ENCODE measurements around the gene GSTA1. TPM values are rescaled to one million over a fixed set of nuclear protein-coding genes. Genes with fewer than 3 reads are reported as not detected.
"Not testable (repeated sequence)": the region's sequence is repeated elsewhere in the genome, so short reads cannot be mapped to it uniquely, and the experiment has no call there.

The GSTA1 gene
- polyA plus RNA-seq, 2 donors, result 2.4 to 3.1 TPM

DNA sequence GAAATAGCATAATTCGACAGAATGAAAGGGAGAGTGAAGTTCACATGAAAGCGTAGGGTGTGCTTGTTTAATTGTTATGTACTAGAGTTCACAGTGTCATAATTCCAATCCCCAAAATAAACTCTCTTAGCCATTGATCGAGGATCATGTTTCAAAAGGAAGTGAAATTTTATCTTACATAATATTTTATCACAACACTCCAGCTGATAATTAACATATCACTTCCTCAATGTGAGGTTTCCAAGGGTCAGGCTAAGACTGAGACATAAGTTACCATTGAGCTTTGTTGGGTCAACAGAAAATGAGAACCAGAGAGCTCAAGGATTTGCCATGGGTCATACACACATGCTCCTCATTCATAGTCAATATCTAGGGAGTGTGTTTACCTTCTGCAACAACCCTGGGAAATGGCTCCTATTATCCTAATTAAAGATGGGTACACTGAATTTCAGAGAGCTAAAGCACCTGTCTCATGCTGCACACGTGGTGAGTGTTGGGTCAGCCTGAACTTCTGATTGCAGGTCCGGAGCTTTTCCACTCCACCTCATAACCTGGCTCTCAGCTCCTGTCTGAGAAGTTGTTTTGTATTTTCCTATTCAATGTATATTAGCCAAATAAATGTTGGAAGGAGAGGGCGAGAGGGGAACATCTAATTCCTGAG is 43.4 kb downstream of the GSTA1 start:
- Histone ChIP-seq H3K36me3 (ENCODE audit: control insufficient read depth in 2 of 2, insufficient read depth in 2 of 2, low read length in 1 of 2) (no peaks in the 10 kb centered on the region), H3K9me3 (ENCODE audit: control insufficient read depth in 2 of 2, insufficient read depth in 1 of 2, low read depth in 1 of 2, low read length in 1 of 2) (no peaks in the 10 kb centered on the region), H3K4me3 (ENCODE audit: low read depth in 1 of 2, low read length in 2 of 2) (no peak overlapping the region), H3K4me1 (ENCODE audit: control insufficient read depth in 2 of 2, insufficient read depth in 2 of 2, low read length in 1 of 2) (no peaks in the 10 kb centered on the region), H3K27me3 (ENCODE audit: control insufficient read depth in 1 of 2, insufficient read depth in 2 of 2, low read length in 2 of 2) (no peaks in the 10 kb centered on the region), H3K27ac (ENCODE audit: low read depth in 2 of 2, low read length in 1 of 2) (no peak overlapping the region)
- WGBS, 2 donors, result 62 to 71% methylated on average over 6 of the region's 6 CpGs

DNA sequence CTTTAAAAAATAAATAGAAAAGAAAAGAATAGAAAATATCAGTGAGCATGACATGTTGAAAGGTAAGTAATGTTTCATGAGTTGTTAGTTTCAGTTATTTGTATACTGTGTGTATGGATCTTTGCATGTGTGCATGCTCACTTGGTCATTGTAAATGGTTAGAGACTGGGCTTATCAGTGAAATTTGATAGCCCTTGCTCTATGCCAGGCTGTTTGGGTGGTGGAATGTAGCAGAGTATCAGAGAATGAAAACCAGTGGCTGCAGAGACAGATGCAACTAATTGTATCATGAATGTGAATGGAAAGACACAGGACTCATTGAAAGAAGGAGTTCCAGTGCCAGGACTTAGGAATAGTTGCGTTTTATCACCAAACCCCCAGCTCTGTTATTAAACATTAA is 44.5 kb downstream of the GSTA1 start:
- no peak overlapping the region for H3K27ac ChIP-seq (ENCODE audit: low read depth in 2 of 2, low read length in 1 of 2)
- no peak overlapping the region for H3K4me3 ChIP-seq (ENCODE audit: low read depth in 1 of 2, low read length in 2 of 2)
- H3K9me3 ChIP-seq (ENCODE audit: control insufficient read depth in 2 of 2, insufficient read depth in 1 of 2, low read depth in 1 of 2, low read length in 1 of 2), result no peaks in the 10 kb centered on the region
- WGBS, 2 donors, result 79 to 93% methylated on average over 1 of the region's 1 CpG
- H3K36me3 ChIP-seq (ENCODE audit: control insufficient read depth in 2 of 2, insufficient read depth in 2 of 2, low read length in 1 of 2), result no peaks in the 10 kb centered on the region
- no peaks in the 10 kb centered on the region for H3K27me3 ChIP-seq (ENCODE audit: control insufficient read depth in 1 of 2, insufficient read depth in 2 of 2, low read length in 2 of 2)
- no peaks in the 10 kb centered on the region for H3K4me1 ChIP-seq (ENCODE audit: control insufficient read depth in 2 of 2, insufficient read depth in 2 of 2, low read length in 1 of 2)

DNA sequence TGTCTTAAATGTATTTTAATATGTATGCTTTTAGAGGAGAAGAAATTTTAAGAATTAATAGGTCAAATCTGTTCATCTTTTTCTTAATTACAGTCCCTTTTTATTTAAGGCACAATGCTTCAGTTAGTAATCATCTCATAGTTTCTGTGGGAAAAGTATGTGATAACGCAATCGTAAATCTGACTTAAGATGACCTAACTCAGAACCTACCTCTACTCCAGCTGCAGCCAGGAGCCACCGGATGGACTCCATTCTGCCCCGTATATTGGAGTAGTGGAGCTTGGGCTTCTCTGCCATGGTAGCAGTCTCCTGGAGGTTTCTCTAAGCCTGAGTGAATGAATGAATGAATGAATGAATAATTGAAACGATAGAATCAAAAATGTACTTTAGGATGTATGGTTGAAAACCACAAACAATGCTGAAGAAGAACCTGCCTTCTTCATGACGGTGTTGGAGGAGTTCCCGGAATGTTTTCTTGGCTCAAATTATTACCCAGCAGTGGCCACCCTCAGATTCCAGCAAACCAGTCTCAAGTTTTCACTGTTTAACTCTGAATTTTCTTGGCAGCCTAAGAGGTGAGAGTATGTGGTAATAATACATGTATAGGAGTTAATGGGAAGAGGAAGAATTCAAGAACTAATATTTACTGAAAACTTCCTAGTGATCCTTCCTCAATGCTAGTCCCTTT is 45.8 kb downstream of the GSTA1 start:
- H3K27ac ChIP-seq (ENCODE audit: low read depth in 2 of 2, low read length in 1 of 2); H3K9me3 ChIP-seq (ENCODE audit: control insufficient read depth in 2 of 2, insufficient read depth in 1 of 2, low read depth in 1 of 2, low read length in 1 of 2); H3K27me3 ChIP-seq (ENCODE audit: control insufficient read depth in 1 of 2, insufficient read depth in 2 of 2, low read length in 2 of 2); H3K36me3 ChIP-seq (ENCODE audit: control insufficient read depth in 2 of 2, insufficient read depth in 2 of 2, low read length in 1 of 2); H3K4me3 ChIP-seq (ENCODE audit: low read depth in 1 of 2, low read length in 2 of 2); H3K4me1 ChIP-seq (ENCODE audit: control insufficient read depth in 2 of 2, insufficient read depth in 2 of 2, low read length in 1 of 2): not testable (repeated sequence)
- WGBS, 2 donors, result 63 to 68% methylated on average over 7 of the region's 7 CpGs

DNA sequence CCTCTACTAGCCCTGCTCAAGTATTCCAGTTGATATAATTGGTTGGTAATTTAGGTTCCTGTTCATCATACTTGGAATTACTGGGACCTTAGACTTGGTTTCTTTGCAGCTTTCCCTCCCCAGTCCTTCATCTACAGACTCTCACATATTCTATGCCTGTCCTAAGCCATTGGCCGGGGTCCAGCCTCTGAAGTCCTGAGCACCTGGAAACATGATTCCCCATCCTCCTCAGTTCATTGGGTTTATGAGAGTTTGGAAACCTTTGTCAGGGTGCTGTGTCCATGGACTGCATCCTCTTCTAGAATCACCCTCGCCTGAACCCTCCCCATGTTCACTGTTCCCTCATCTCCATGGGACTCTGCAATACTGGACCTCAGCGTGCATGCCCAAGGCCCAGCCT is 49.2 kb downstream of the GSTA1 start:
- H3K4me3 ChIP-seq (ENCODE audit: low read depth in 1 of 2, low read length in 2 of 2), result no peak overlapping the region
- WGBS, 2 donors, result 88 to 92% methylated on average over 3 of the region's 3 CpGs
- no peaks in the 10 kb centered on the region for H3K4me1 ChIP-seq (ENCODE audit: control insufficient read depth in 2 of 2, insufficient read depth in 2 of 2, low read length in 1 of 2)
- H3K27me3 ChIP-seq (ENCODE audit: control insufficient read depth in 1 of 2, insufficient read depth in 2 of 2, low read length in 2 of 2), result no peaks in the 10 kb centered on the region
- H3K9me3 ChIP-seq (ENCODE audit: control insufficient read depth in 2 of 2, insufficient read depth in 1 of 2, low read depth in 1 of 2, low read length in 1 of 2), result no peaks in the 10 kb centered on the region
- no peak overlapping the region for H3K27ac ChIP-seq (ENCODE audit: low read depth in 2 of 2, low read length in 1 of 2)
- no peaks in the 10 kb centered on the region for H3K36me3 ChIP-seq (ENCODE audit: control insufficient read depth in 2 of 2, insufficient read depth in 2 of 2, low read length in 1 of 2)

DNA sequence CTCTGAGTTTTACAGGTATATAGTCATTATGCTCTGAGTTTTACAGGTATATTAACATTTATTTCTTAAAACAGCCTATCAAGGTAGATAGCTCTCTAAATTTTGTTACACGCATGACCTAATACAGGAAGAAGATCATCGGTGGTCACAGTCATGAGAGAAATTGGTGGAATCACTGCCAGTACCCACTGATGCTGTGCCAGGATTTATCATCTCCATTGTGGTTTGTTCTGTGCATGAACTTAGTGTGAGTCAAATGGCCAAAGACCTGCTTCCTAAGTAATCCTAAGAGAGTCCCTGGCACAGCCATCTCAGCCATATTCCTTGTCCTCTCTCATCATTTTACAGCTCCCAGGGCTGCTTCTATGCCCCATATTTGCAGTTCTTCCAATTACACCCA is 50.5 kb downstream of the GSTA1 start:
- H3K9me3 ChIP-seq (ENCODE audit: control insufficient read depth in 2 of 2, insufficient read depth in 1 of 2, low read depth in 1 of 2, low read length in 1 of 2); H3K36me3 ChIP-seq (ENCODE audit: control insufficient read depth in 2 of 2, insufficient read depth in 2 of 2, low read length in 1 of 2); H3K27ac ChIP-seq (ENCODE audit: low read depth in 2 of 2, low read length in 1 of 2); H3K4me1 ChIP-seq (ENCODE audit: control insufficient read depth in 2 of 2, insufficient read depth in 2 of 2, low read length in 1 of 2); H3K27me3 ChIP-seq (ENCODE audit: control insufficient read depth in 1 of 2, insufficient read depth in 2 of 2, low read length in 2 of 2); H3K4me3 ChIP-seq (ENCODE audit: low read depth in 1 of 2, low read length in 2 of 2): not testable (repeated sequence)
- 77 to 86% methylated on average over 2 of the region's 2 CpGs for WGBS, 2 donors

DNA sequence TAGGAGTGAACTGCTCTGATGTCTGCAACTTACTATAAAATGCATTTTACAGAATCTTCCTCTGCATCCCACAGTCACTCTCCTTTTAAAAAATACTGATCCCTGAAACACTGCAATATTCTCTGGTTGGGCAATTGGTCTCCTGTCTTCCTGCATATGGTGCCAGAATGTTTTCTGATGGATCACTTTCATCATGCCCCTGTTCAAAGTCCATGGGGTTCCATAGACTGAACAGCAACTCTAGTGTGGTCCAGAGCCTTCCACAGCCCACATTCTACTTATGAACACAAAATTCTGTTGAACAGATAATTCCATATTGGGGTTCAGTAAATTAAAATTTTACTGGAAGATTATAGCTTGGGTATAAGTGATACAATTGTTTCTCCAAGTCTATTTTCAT is 51.3 kb downstream of the GSTA1 start:
- no peaks in the 10 kb centered on the region for H3K27me3 ChIP-seq (ENCODE audit: control insufficient read depth in 1 of 2, insufficient read depth in 2 of 2, low read length in 2 of 2)
- no peaks in the 10 kb centered on the region for H3K9me3 ChIP-seq (ENCODE audit: control insufficient read depth in 2 of 2, insufficient read depth in 1 of 2, low read depth in 1 of 2, low read length in 1 of 2)
- no peaks in the 10 kb centered on the region for H3K36me3 ChIP-seq (ENCODE audit: control insufficient read depth in 2 of 2, insufficient read depth in 2 of 2, low read length in 1 of 2)
- H3K4me1 ChIP-seq (ENCODE audit: control insufficient read depth in 2 of 2, insufficient read depth in 2 of 2, low read length in 1 of 2), result no peaks in the 10 kb centered on the region
- no peak overlapping the region for H3K27ac ChIP-seq (ENCODE audit: low read depth in 2 of 2, low read length in 1 of 2)
- H3K4me3 ChIP-seq (ENCODE audit: low read depth in 1 of 2, low read length in 2 of 2), result no peak overlapping the region

DNA sequence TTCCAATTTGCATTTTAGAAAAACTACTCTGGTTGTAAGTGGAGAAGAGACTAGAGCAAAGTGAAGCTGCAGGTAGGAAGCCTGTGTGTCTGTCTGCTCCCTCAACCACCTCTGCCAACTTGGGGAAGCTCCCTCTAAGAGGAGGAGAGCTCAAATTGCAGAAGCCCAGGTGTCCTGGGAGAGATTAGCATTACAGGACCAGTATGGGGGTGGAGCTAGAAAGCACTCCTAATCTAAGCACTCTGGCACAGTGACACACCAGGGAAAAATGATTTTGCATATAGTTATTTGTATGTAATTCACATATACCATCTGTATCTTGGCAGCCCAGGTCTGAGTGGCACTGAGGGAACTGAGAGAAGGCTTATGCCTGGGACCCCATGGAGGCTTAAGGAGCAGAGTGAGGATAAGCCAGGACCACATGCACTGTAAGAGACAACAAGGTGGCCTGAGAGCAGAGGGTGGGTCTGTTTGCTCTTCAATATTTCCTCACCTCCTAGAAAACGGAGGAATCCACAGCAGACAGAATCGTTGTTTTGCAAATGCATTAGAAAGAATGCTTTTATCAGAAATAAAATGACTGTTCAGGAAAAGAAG is 54.0 kb downstream of the GSTA1 start:
- H3K4me1 ChIP-seq (ENCODE audit: control insufficient read depth in 2 of 2, insufficient read depth in 2 of 2, low read length in 1 of 2), result no peaks in the 10 kb centered on the region

GRCh38 chr6:52747301-52747700 is 56.3 kb downstream of the GSTA1 start:
- H3K4me3 ChIP-seq (ENCODE audit: low read depth in 1 of 2, low read length in 2 of 2); H3K36me3 ChIP-seq (ENCODE audit: control insufficient read depth in 2 of 2, insufficient read depth in 2 of 2, low read length in 1 of 2); H3K4me1 ChIP-seq (ENCODE audit: control insufficient read depth in 2 of 2, insufficient read depth in 2 of 2, low read length in 1 of 2); H3K9me3 ChIP-seq (ENCODE audit: control insufficient read depth in 2 of 2, insufficient read depth in 1 of 2, low read depth in 1 of 2, low read length in 1 of 2); H3K27me3 ChIP-seq (ENCODE audit: control insufficient read depth in 1 of 2, insufficient read depth in 2 of 2, low read length in 2 of 2); H3K27ac ChIP-seq (ENCODE audit: low read depth in 2 of 2, low read length in 1 of 2): not testable (repeated sequence)
- WGBS, 2 donors, result 57 to 59% methylated on average over 3 of the region's 3 CpGs

More for the DNA sequence above, 54.0 kb downstream of the GSTA1 start:
- 68 to 75% methylated on average over 2 of the region's 2 CpGs for WGBS, 2 donors
- no peaks in the 10 kb centered on the region for H3K27me3 ChIP-seq (ENCODE audit: control insufficient read depth in 1 of 2, insufficient read depth in 2 of 2, low read length in 2 of 2)
- no peaks in the 10 kb centered on the region for H3K9me3 ChIP-seq (ENCODE audit: control insufficient read depth in 2 of 2, insufficient read depth in 1 of 2, low read depth in 1 of 2, low read length in 1 of 2)
- no peaks in the 10 kb centered on the region for H3K36me3 ChIP-seq (ENCODE audit: control insufficient read depth in 2 of 2, insufficient read depth in 2 of 2, low read length in 1 of 2)
- H3K4me3 ChIP-seq (ENCODE audit: low read depth in 1 of 2, low read length in 2 of 2), result no peak overlapping the region
- no peak overlapping the region for H3K27ac ChIP-seq (ENCODE audit: low read depth in 2 of 2, low read length in 1 of 2)

GRCh38 chr6:52746213-52746612 is 57.4 kb downstream of the GSTA1 start:
- WGBS, 2 donors, result 43 to 74% methylated on average over 4 of the region's 4 CpGs
- Histone ChIP-seq H3K9me3 (ENCODE audit: control insufficient read depth in 2 of 2, insufficient read depth in 1 of 2, low read depth in 1 of 2, low read length in 1 of 2) (no peaks in the 10 kb centered on the region), H3K4me1 (ENCODE audit: control insufficient read depth in 2 of 2, insufficient read depth in 2 of 2, low read length in 1 of 2) (no peaks in the 10 kb centered on the region), H3K4me3 (ENCODE audit: low read depth in 1 of 2, low read length in 2 of 2) (no peak overlapping the region), H3K27ac (ENCODE audit: low read depth in 2 of 2, low read length in 1 of 2) (no peak overlapping the region), H3K36me3 (ENCODE audit: control insufficient read depth in 2 of 2, insufficient read depth in 2 of 2, low read length in 1 of 2) (no peaks in the 10 kb centered on the region), H3K27me3 (ENCODE audit: control insufficient read depth in 1 of 2, insufficient read depth in 2 of 2, low read length in 2 of 2) (no peaks in the 10 kb centered on the region)

DNA sequence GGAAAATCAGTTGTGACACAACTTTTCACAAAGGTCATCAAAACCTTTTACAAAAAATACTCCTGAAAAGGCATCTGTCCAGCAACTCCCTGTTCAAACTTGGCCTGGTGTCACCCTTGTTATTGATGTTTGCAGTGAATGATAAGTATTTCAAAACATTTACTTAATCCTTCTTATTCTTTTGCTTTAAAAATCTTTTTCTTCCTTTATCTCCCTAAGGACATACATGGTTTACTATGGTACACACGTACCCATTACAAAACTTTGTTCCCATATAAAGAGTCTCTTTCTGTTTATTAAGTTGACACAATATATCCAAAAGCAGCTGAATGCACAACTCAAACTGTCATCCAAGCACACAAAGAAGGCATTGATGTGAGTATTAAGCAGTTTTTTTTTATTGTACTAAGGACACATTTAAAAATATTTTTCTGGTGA is 57.8 kb downstream of the GSTA1 start:
- H3K9me3 ChIP-seq (ENCODE audit: control insufficient read depth in 2 of 2, insufficient read depth in 1 of 2, low read depth in 1 of 2, low read length in 1 of 2), result no peaks in the 10 kb centered on the region
- no peak overlapping the region for H3K4me3 ChIP-seq (ENCODE audit: low read depth in 1 of 2, low read length in 2 of 2)
- 31 to 39% methylated on average over 1 of the region's 1 CpG for WGBS, 2 donors
- H3K27me3 ChIP-seq (ENCODE audit: control insufficient read depth in 1 of 2, insufficient read depth in 2 of 2, low read length in 2 of 2), result no peaks in the 10 kb centered on the region
- no peak overlapping the region for H3K27ac ChIP-seq (ENCODE audit: low read depth in 2 of 2, low read length in 1 of 2)
- H3K4me1 ChIP-seq (ENCODE audit: control insufficient read depth in 2 of 2, insufficient read depth in 2 of 2, low read length in 1 of 2), result no peaks in the 10 kb centered on the region
- no peaks in the 10 kb centered on the region for H3K36me3 ChIP-seq (ENCODE audit: control insufficient read depth in 2 of 2, insufficient read depth in 2 of 2, low read length in 1 of 2)

All from esophagus (tissue), 2 donors.